ENCODE results near the gene SYT11. TPM values are rescaled to one million over a fixed set of nuclear protein-coding genes. Genes with fewer than 3 reads are reported as not detected.
A peak's percentile ranks its signal among the peaks of the same experiment; 100 is the strongest.

The SYT11 gene, protein sequence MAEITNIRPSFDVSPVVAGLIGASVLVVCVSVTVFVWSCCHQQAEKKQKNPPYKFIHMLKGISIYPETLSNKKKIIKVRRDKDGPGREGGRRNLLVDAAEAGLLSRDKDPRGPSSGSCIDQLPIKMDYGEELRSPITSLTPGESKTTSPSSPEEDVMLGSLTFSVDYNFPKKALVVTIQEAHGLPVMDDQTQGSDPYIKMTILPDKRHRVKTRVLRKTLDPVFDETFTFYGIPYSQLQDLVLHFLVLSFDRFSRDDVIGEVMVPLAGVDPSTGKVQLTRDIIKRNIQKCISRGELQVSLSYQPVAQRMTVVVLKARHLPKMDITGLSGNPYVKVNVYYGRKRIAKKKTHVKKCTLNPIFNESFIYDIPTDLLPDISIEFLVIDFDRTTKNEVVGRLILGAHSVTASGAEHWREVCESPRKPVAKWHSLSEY
- polyA plus RNA-seq (2013, experiment 1 of 2) = 18.7 TPM
- 19.0 TPM for polyA plus RNA-seq (2013, experiment 2 of 2)

DNA sequence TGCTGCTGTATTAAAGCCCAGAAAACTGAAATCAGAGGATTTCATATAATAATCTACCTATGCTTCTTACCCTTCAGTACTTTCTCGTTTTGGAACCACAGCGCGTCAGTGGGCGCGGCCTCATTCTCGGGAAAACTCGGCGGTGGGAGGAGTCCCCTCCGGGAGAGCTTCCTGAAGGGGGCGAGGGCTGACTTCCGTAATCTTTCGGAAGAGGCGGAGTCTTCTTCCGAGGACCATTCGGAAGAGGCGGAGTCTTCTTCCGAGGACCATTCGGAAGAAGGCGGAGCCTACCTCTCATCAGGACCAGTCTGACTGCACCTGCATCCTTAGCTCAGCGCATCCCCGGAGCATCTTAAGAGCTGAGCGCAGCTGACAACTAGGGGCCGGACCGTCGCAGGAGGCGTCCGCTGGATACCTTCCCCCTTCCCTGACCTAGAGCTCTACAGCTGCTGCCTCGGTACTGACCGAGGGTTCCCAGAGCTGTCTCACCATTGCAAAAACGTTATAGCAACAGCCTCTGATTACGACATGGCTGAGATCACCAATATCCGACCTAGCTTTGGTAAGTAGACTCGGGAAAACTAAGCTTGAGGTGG lies at the start of gene SYT11:
Gene SYT11 (plus strand): TSS at position 334 of the 596 bp plus-strand sequence. CDS start 195 bp downstream, at position 529.
- H2BK5ac ChIP-seq (ENCODE audit: low read length) = peak within 1 kb of the TSS; percentile 72
- H2AFZ ChIP-seq (ENCODE audit: low read length) = peak within 1 kb of the TSS; percentile 84
- H3K4me3 ChIP-seq (ENCODE audit: low read length in 2 of 2) = peak within 1 kb of the TSS; percentile 57 to 82
- H2BK120ac ChIP-seq (ENCODE audit: low read depth, low read length) = no peak within 1 kb of the TSS
- peak within 1 kb of the TSS; percentile 86 for H3K18ac ChIP-seq (ENCODE audit: low read length)
- H3K79me1 ChIP-seq (ENCODE audit: low read depth, low read length) = peaks cover 6% of the 10 kb centered on the region
- H3K14ac ChIP-seq (ENCODE audit: low read length) = peak within 1 kb of the TSS; percentile 49
- peak within 1 kb of the TSS; percentile 37 for H3K23ac ChIP-seq (ENCODE audit: low read depth, low read length, poor library complexity)
- H2BK12ac ChIP-seq (ENCODE audit: low read length) = peak within 1 kb of the TSS; percentile 28
- WGBS, 2 donors (ENCODE audit: extremely low coverage in 2 of 2, insufficient read length in 2 of 2, insufficient replicate concordance in 1 of 2) = no CpG with 5 or more reads among the region's 33 CpGs
- H3K27me3 ChIP-seq (ENCODE audit: control insufficient read depth in 3 of 3, insufficient read depth in 3 of 3, low read depth in 1 of 3, low read length in 3 of 3) = no peaks in the 10 kb centered on the region
- peaks cover 5 to 22% of the 10 kb centered on the region in 2 donors for H3K36me3 ChIP-seq (replicated peaks in 1 of 2; ENCODE audit: control insufficient read depth in 2 of 2, insufficient read depth in 2 of 2, low read length in 2 of 2)
- no peak within 1 kb of the TSS for H4K91ac ChIP-seq (ENCODE audit: low read depth, low read length, poor library complexity)
- peak within 1 kb of the TSS; percentile 87 for H2AK5ac ChIP-seq (ENCODE audit: low read depth, low read length)
- no peak within 1 kb of the TSS for H2BK15ac ChIP-seq (ENCODE audit: low read length)
- H4K8ac ChIP-seq (ENCODE audit: low read depth, low read length) = no peak within 1 kb of the TSS
- H3K4me1 ChIP-seq (ENCODE audit: control insufficient read depth in 2 of 2, insufficient read depth in 1 of 2, low read depth in 1 of 2, low read length in 2 of 2) = peaks cover 6 to 10% of the 10 kb centered on the region in 2 donors
- peak; percentile 94 for DNase-seq (ENCODE audit: low spot score)
- H3K27ac ChIP-seq (replicated peaks; ENCODE audit: low read length) = peak within 1 kb of the TSS; percentile 84
- no peaks in the 10 kb centered on the region for H3K9me3 ChIP-seq (replicated peaks in 1 of 2; ENCODE audit: control insufficient read depth in 2 of 2, insufficient read depth in 1 of 2, low read depth in 1 of 2, low read length in 2 of 2)
- H3K4me2 ChIP-seq (ENCODE audit: insufficient read depth, low read length, poor library complexity, severe bottlenecking) = peak within 1 kb of the TSS; percentile 65
- H3K9ac ChIP-seq (ENCODE audit: low read depth, low read length, poor library complexity) = peak within 1 kb of the TSS; percentile 68
- H3K4ac ChIP-seq (ENCODE audit: low read length) = peak within 1 kb of the TSS; percentile 47

DNA sequence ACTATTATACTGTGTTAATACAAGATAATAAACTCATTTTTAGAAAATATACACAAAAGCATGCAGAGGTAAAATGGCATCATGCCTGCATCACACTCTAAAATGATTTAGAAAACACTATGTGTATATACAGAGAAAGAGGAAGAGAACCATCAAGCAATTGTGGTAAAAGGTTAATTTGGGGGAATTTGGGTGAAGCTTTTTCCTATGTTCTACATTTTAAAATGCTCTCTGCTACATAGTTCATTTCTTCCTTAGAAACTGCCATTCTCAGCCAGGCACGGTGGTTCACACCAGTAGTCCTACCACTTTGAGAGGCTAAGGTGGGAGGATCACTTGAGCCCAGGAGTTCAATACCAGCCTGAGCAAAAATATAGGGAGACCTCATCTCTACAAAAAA lies 46.5 kb upstream of the SYT11 start:
- Histone ChIP-seq H3K27me3 (ENCODE audit: control insufficient read depth in 3 of 3, insufficient read depth in 3 of 3, low read depth in 1 of 3, low read length in 3 of 3) (no peaks in the 10 kb centered on the region), H4K8ac (ENCODE audit: low read depth, low read length) (no peak overlapping the region), H2BK12ac (ENCODE audit: low read length) (no peak overlapping the region), H2BK5ac (ENCODE audit: low read length) (no peak overlapping the region), H2AFZ (ENCODE audit: low read length) (no peak overlapping the region), H3K18ac (ENCODE audit: low read length) (no peak overlapping the region), H3K4me3 (ENCODE audit: low read length in 2 of 2) (no peak overlapping the region), H3K23ac (ENCODE audit: low read depth, low read length, poor library complexity) (no peak overlapping the region), H3K27ac (replicated peaks; ENCODE audit: low read length) (no peak overlapping the region), H3K9ac (ENCODE audit: low read depth, low read length, poor library complexity) (no peak overlapping the region), H3K14ac (ENCODE audit: low read length) (no peak overlapping the region), H2BK120ac (ENCODE audit: low read depth, low read length) (no peak overlapping the region), H3K36me3 (replicated peaks in 1 of 2; ENCODE audit: control insufficient read depth in 2 of 2, insufficient read depth in 2 of 2, low read length in 2 of 2) (peaks cover 11 to 95% of the 10 kb centered on the region in 2 donors), H4K91ac (ENCODE audit: low read depth, low read length, poor library complexity) (no peak overlapping the region), H3K9me3 (replicated peaks in 1 of 2; ENCODE audit: control insufficient read depth in 2 of 2, insufficient read depth in 1 of 2, low read depth in 1 of 2, low read length in 2 of 2) (no peaks in the 10 kb centered on the region), H2AK5ac (ENCODE audit: low read depth, low read length) (no peak overlapping the region), H2BK15ac (ENCODE audit: low read length) (no peak overlapping the region), H3K4me1 (ENCODE audit: control insufficient read depth in 2 of 2, insufficient read depth in 1 of 2, low read depth in 1 of 2, low read length in 2 of 2) (no peaks in the 10 kb centered on the region), H3K79me1 (ENCODE audit: low read depth, low read length) (no peaks in the 10 kb centered on the region), H3K4me2 (ENCODE audit: insufficient read depth, low read length, poor library complexity, severe bottlenecking) (no peak overlapping the region), H3K4ac (ENCODE audit: low read length) (no peak overlapping the region)
- WGBS, 2 donors (ENCODE audit: extremely low coverage in 2 of 2, insufficient read length in 2 of 2, insufficient replicate concordance in 1 of 2) = no CpG with 5 or more reads among the region's 1 CpG
- no peak for DNase-seq (ENCODE audit: low spot score)

DNA sequence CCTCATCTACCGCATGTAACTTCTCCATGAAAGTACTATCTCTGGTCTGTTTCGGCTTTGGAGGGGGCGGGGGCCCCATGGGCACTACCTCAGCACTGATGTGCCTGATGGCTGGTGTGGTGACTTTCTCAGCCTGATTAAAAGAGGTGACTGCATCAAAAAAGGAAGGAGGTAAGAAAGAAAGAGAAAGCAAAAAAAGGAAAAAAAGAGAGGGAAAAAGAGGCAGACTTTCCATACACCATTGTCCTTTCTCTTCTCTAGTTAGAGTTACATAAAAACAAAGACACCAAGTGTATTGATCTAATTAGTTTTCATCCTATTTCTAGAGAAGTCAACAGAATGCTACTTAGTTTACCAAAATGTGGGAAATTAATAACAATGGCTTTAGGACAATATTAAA lies 45.7 kb upstream of the SYT11 start:
- Histone ChIP-seq H3K27ac (replicated peaks; ENCODE audit: low read length) (no peak overlapping the region), H4K8ac (ENCODE audit: low read depth, low read length) (no peak overlapping the region), H4K91ac (ENCODE audit: low read depth, low read length, poor library complexity) (no peak overlapping the region), H2BK120ac (ENCODE audit: low read depth, low read length) (no peak overlapping the region), H3K23ac (ENCODE audit: low read depth, low read length, poor library complexity) (no peak overlapping the region), H3K27me3 (ENCODE audit: control insufficient read depth in 3 of 3, insufficient read depth in 3 of 3, low read depth in 1 of 3, low read length in 3 of 3) (no peaks in the 10 kb centered on the region), H3K36me3 (replicated peaks in 1 of 2; ENCODE audit: control insufficient read depth in 2 of 2, insufficient read depth in 2 of 2, low read length in 2 of 2) (peaks cover 7 to 95% of the 10 kb centered on the region in 2 donors), H3K4ac (ENCODE audit: low read length) (no peak overlapping the region), H2AK5ac (ENCODE audit: low read depth, low read length) (no peak overlapping the region), H2AFZ (ENCODE audit: low read length) (no peak overlapping the region), H3K9ac (ENCODE audit: low read depth, low read length, poor library complexity) (no peak overlapping the region), H3K79me1 (ENCODE audit: low read depth, low read length) (no peaks in the 10 kb centered on the region), H3K9me3 (replicated peaks in 1 of 2; ENCODE audit: control insufficient read depth in 2 of 2, insufficient read depth in 1 of 2, low read depth in 1 of 2, low read length in 2 of 2) (no peaks in the 10 kb centered on the region), H2BK5ac (ENCODE audit: low read length) (no peak overlapping the region), H3K4me1 (ENCODE audit: control insufficient read depth in 2 of 2, insufficient read depth in 1 of 2, low read depth in 1 of 2, low read length in 2 of 2) (no peaks in the 10 kb centered on the region), H2BK12ac (ENCODE audit: low read length) (no peak overlapping the region), H3K4me2 (ENCODE audit: insufficient read depth, low read length, poor library complexity, severe bottlenecking) (no peak overlapping the region), H3K18ac (ENCODE audit: low read length) (no peak overlapping the region), H2BK15ac (ENCODE audit: low read length) (no peak overlapping the region), H3K14ac (ENCODE audit: low read length) (no peak overlapping the region), H3K4me3 (ENCODE audit: low read length in 2 of 2) (no peak overlapping the region)
- no peak for DNase-seq (ENCODE audit: low spot score)
- no CpG with 5 or more reads among the region's 3 CpGs for WGBS, 2 donors (ENCODE audit: extremely low coverage in 2 of 2, insufficient read length in 2 of 2, insufficient replicate concordance in 1 of 2)

DNA sequence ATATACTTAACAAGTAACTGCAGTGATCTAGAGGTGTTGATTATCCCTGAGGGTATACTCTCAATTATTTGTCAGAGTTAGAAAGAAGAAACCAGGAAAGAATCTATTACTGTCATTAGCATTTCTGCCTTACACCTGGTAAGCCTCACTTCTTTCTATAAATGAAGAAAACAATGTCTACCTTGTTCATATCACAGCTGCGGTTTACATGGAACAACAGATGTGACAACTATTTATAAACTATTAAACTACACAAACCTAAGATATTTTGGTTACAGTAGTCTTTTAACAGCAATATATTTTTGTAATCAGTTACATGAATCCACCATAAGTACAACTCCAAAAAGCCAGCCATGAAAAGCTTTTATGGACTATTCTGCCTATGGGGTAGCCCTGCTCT lies 43.0 kb upstream of the SYT11 start:
- H3K79me1 ChIP-seq (ENCODE audit: low read depth, low read length) = no peaks in the 10 kb centered on the region

More for the DNA sequence above, 43.0 kb upstream of the SYT11 start:
- no peak for DNase-seq (ENCODE audit: low spot score)
- no peak overlapping the region for H2BK12ac ChIP-seq (ENCODE audit: low read length)
- H3K27ac ChIP-seq (replicated peaks; ENCODE audit: low read length) = no peak overlapping the region
- H2BK120ac ChIP-seq (ENCODE audit: low read depth, low read length) = no peak overlapping the region
- H4K91ac ChIP-seq (ENCODE audit: low read depth, low read length, poor library complexity) = no peak overlapping the region
- no peak overlapping the region for H3K4me3 ChIP-seq (ENCODE audit: low read length in 2 of 2)
- WGBS, 2 donors (ENCODE audit: extremely low coverage in 2 of 2, insufficient read length in 2 of 2, insufficient replicate concordance in 1 of 2) = no CpG with 5 or more reads among the region's 1 CpG
- H3K9ac ChIP-seq (ENCODE audit: low read depth, low read length, poor library complexity) = no peak overlapping the region
- no peaks in the 10 kb centered on the region for H3K4me1 ChIP-seq (ENCODE audit: control insufficient read depth in 2 of 2, insufficient read depth in 1 of 2, low read depth in 1 of 2, low read length in 2 of 2)
- no peak overlapping the region for H3K18ac ChIP-seq (ENCODE audit: low read length)
- no peak overlapping the region for H2BK15ac ChIP-seq (ENCODE audit: low read length)
- no peak overlapping the region for H2BK5ac ChIP-seq (ENCODE audit: low read length)
- peaks cover 14 to 100% of the 10 kb centered on the region in 2 donors for H3K36me3 ChIP-seq (replicated peaks in 1 of 2; ENCODE audit: control insufficient read depth in 2 of 2, insufficient read depth in 2 of 2, low read length in 2 of 2)
- H3K14ac ChIP-seq (ENCODE audit: low read length) = no peak overlapping the region
- H3K27me3 ChIP-seq (ENCODE audit: control insufficient read depth in 3 of 3, insufficient read depth in 3 of 3, low read depth in 1 of 3, low read length in 3 of 3) = no peaks in the 10 kb centered on the region
- H3K9me3 ChIP-seq (replicated peaks in 1 of 2; ENCODE audit: control insufficient read depth in 2 of 2, insufficient read depth in 1 of 2, low read depth in 1 of 2, low read length in 2 of 2) = no peaks in the 10 kb centered on the region
- no peak overlapping the region for H4K8ac ChIP-seq (ENCODE audit: low read depth, low read length)
- H3K4me2 ChIP-seq (ENCODE audit: insufficient read depth, low read length, poor library complexity, severe bottlenecking) = no peak overlapping the region
- no peak overlapping the region for H3K4ac ChIP-seq (ENCODE audit: low read length)
- no peak overlapping the region for H2AFZ ChIP-seq (ENCODE audit: low read length)
- H2AK5ac ChIP-seq (ENCODE audit: low read depth, low read length) = no peak overlapping the region
- no peak overlapping the region for H3K23ac ChIP-seq (ENCODE audit: low read depth, low read length, poor library complexity)
